GM12865 (cell line): ENCODE measurements around the gene ADGRD2.

Experiments used
- DNase-seq: peaks from one replicate; pipeline ENCODE4 v3.0.0; 2010; ENCODE audit warnings: low read depth
- H3K4me3 ChIP-seq: 2 replicates; pipeline ENCODE4 v1.5.1; 2011; ENCODE audit warnings: mild to moderate bottlenecking, low read depth, low read length, control low read depth
- TF ChIP-seq, protein P1 (sequence below): IDR thresholded peaks from 2 replicates; pipeline ENCODE4 v1.5.1; 2011; ENCODE audit warnings: low read length, control low read depth, low read depth, inconsistent platforms; ENCODE audit not compliant: insufficient read depth; ENCODE audit errors: missing control alignments

ADGRD2 gene

DNA sequence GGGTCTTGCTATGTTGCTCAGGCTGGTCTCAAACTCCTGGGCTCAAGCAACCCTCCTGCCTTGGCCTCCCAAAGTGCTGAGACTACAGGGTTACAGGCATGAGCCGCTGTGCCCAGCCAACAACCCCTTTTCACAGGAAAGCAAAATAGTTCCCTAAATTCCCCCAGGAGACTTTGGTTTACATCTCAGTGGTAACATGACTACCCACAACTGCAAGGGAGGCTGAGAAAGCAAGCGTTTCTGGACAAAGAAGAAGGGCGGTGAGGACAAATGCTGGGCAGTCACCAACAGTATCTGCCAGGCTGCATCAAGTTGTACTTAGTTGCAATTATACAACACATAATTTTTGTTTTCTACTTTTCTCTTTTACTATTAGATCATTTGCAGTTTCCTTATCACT, 7.4 kb upstream of the ADGRD2 start:
- DNase-seq, result no peak
- TF ChIP-seq, protein P1, sequence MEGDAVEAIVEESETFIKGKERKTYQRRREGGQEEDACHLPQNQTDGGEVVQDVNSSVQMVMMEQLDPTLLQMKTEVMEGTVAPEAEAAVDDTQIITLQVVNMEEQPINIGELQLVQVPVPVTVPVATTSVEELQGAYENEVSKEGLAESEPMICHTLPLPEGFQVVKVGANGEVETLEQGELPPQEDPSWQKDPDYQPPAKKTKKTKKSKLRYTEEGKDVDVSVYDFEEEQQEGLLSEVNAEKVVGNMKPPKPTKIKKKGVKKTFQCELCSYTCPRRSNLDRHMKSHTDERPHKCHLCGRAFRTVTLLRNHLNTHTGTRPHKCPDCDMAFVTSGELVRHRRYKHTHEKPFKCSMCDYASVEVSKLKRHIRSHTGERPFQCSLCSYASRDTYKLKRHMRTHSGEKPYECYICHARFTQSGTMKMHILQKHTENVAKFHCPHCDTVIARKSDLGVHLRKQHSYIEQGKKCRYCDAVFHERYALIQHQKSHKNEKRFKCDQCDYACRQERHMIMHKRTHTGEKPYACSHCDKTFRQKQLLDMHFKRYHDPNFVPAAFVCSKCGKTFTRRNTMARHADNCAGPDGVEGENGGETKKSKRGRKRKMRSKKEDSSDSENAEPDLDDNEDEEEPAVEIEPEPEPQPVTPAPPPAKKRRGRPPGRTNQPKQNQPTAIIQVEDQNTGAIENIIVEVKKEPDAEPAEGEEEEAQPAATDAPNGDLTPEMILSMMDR, result no peak
- H3K4me3 ChIP-seq, result no peak overlapping the region

DNA sequence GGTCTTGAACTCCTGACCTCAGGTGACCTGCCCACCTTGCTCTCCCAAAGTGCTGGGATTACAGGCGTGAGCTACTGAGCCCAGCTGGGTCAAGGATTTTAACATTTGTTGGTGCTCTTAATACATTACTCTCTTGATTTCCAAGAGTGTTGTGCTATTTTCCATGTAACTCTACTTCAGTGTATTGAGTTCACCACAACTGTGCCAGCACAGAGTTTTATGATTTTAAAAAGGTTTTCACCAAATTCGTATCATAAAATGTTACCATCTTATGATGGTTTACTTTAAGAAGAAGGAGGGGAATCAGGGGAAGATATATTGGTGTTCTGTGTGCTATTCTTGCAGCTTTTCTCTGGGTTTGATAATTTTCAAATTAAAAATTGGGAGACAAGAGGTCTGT, 6.6 kb upstream of the ADGRD2 start:
- TF ChIP-seq, protein P1, result no peak
- DNase-seq, result no peak
- no peak overlapping the region for H3K4me3 ChIP-seq

GRCh38 chr9:124444166-124444565, 6.1 kb upstream of the ADGRD2 start:
- no peak overlapping the region for H3K4me3 ChIP-seq
- no peak for DNase-seq
- TF ChIP-seq, protein P1, result no peak

DNA sequence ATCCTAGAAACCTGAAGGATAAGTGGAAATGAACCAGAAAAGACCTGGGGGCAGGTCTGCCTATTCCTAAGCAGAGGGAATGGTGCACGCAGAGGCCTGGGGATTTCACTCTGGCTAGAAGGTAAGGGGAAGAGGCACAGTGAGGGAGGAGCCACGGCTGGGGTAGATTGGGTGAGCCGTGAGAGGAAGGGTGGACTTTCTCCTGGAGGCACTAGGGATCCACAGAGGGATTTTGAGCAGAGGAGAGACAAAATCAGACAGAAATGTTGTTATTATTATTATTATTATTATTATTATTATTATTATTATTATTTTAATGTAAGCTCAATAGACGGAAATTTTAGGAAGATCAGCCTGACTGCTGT, 3.0 kb upstream of the ADGRD2 start:
- TF ChIP-seq, protein P1, result no peak
- H3K4me3 ChIP-seq, result no peak overlapping the region
- no peak for DNase-seq

DNA sequence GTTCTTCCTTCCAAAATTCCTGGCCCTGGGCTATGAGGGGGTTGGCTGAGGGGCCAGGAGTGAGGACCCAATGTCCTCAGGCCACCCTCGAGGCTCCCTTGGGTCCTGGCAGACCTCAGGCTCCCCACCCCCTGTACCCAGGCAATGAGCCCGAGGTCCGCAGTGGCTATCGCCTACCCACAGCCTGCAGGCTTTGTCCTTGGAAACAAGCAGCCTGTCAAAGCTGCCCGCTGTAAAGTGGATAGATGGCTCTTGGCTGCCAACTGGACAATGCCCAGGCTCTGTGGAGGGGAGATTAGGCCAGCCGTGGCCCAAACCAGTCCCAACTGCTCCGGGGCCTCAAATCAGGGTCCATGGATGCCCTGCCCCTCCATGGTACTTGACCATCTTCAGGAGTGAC, 2.2 kb upstream of the ADGRD2 start:
- no peak overlapping the region for H3K4me3 ChIP-seq
- TF ChIP-seq, protein P1, result no peak
- no peak for DNase-seq

DNA sequence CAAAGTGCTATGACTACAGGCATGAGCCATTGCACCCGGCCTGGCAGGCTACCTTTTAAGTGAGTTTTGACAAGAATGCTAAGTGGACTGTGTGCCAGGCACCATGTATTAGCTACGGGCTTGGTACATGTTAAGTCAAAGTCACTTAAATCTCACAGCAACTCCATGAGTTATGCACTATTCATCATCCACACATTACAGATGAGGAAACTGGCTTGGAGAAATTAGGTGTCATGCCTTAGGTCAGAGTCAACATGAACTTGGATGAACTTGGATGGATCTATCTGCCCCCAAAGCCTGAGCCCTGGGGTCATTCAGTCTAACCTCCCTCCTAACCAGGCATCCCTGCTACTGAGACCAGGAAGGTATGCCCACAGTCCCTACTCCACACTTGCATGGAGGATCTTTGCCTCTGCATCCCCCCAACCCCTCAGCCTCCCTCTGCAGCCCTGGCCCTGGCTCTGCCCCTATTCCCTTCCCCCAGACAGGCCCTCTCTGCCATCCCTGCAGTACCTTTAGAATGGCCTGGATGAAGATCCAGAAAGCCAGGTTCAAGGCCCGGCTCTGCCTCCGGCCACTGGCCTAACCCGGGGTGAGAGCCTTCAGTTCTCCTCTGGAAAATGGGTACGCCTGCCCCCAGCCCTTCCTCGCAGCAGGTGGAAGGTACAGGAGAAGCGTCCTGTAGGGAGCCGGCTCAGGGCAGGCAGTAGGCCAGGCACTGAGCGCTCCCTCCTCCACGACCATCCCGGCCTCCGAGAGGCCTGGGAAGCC, 685 bp upstream of the ADGRD2 start:
- no peak for DNase-seq
- TF ChIP-seq, protein P1, result no peak
- H3K4me3 ChIP-seq, result no peak overlapping the region
